HEK293T (cell line): ENCODE results near the gene MUC12.

Source experiments
- BHLHE40 ChIP-seq: fragments of 450-650 bp; IDR thresholded peaks from 2 replicates; pipeline ENCODE4 v1.6.1; 2016; ENCODE audit warnings: mild to moderate bottlenecking, moderate library complexity, borderline replicate concordance
- FOXA1 ChIP-seq: fragments of 450-650 bp; IDR thresholded peaks from 2 replicates; pipeline ENCODE4 v1.6.1; 2016; ENCODE audit warnings: mild to moderate bottlenecking
- FOXM1 ChIP-seq: fragments of 450-650 bp; IDR thresholded peaks from 2 replicates; pipeline ENCODE4 v1.6.1; 2017; ENCODE audit warnings: mild to moderate bottlenecking, borderline replicate concordance
- HDGF ChIP-seq: fragments of 450-650 bp; IDR thresholded peaks from 2 replicates; pipeline ENCODE4 v1.6.1; 2017; ENCODE audit warnings: antibody characterized with exemption, borderline replicate concordance
- TARDBP ChIP-seq: fragments of 450-650 bp; IDR thresholded peaks from 2 replicates; pipeline ENCODE4 v1.6.1; 2016

DNA sequence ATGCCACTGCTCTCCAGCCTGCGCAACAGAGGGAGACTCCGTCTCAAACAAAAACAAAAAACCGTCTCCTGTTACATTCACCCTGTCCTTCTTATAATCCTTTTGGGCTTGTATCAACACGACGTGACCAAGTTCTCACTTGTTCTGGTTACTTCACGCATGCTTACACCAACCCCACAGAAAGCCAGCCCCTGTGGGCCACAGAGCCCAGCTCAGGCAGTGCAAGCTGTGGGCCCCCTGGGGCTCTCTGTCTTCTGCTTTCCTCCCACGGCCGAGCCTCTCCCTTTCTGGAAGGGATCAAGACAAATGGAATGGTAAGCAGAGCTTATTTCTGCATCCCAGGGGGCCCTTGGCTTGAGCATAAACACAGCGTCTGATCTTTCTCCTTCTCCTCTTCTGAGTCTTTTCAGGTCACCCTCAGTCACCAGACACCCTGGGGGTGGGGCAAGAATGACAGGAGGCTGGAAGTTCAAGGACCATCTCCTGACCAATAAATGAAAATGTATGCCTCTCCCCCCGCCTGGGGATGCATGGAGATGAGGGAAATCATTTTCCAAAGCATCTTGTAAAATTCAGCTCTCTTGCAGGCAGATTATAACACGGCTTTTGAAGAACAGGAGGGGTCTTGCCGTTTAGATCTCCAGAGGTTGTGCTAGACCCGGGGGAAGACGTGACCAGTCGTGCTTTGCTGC, 96.9 kb downstream of the MUC12 start:
- TF ChIP-seq HDGF = no peak
- TF ChIP-seq BHLHE40 = no peak
- no peak for TF ChIP-seq FOXM1
- TF ChIP-seq TARDBP = no peak
- no peak for TF ChIP-seq FOXA1
